ENCODE data around the gene NR2C1. TPM values are rescaled to one million over a fixed set of nuclear protein-coding genes. Genes with fewer than 3 reads are reported as not detected.

NR2C1 gene
- total RNA-seq, 2 experiments from 2014 or later: 42.8 to 43.4 TPM

GRCh38 chr12:94990222-94990621 lies 83.2 kb downstream of the NR2C1 start:
- H3K27ac ChIP-seq (ENCODE audit: low read depth, low read length, poor library complexity, severe bottlenecking): no peak overlapping the region
- H3K79me2 ChIP-seq (ENCODE audit: insufficient read depth, low read depth, low read length): peaks cover 12% of the 10 kb centered on the region; the same call in 1 of the 2 replicates
- intact Hi-C loops (cut with micrococcal nuclease; ENCODE audit: unreplicated experiment): no loop called here
- DNase-seq (ENCODE audit: low spot score): no peak
- TF ChIP-seq EZH2phosphoT487 (IDR thresholded peaks at IDR 0.05; ENCODE audit: borderline replicate concordance, low read depth, low read length) (no peak), CTCF (conservative IDR thresholded peaks at IDR 0.05; ENCODE audit: low read length) (no peak)
- ChIA-PET CTCF (ENCODE audit: unreplicated experiment) (interaction anchor here (0.6 to 1.4 kb wide), 2 partner anchors 17 to 22 kb away, joined by 3 to 5 read pairs; no protein-coding TSS in a partner anchor), POLR2A (interaction anchor here (0.9 to 3.5 kb wide), 8 partner anchors 8 to 44 kb away, joined by 3 to 27 read pairs (median 6); partner anchors contain the start of gene NDUFA12)
- peaks cover 64% of the 10 kb centered on the region for H3K36me3 ChIP-seq (ENCODE audit: insufficient read depth, low read length)
- H3K9me2 ChIP-seq (ENCODE audit: insufficient read depth, low read length): no peaks in the 10 kb centered on the region
- no peak overlapping the region for H3K4me3 ChIP-seq (ENCODE audit: low read depth, low read length, poor library complexity, severe bottlenecking)
- no TSS peak for BruUV-seq (replicated peaks)
- peaks cover 26% of the 10 kb centered on the region for H3K4me1 ChIP-seq (ENCODE audit: insufficient read depth, low read length, poor library complexity, severe bottlenecking)
- H2AFZ ChIP-seq (ENCODE audit: low read length): no peak overlapping the region
- H3K9me3 ChIP-seq (ENCODE audit: low read length): no peaks in the 10 kb centered on the region
- no peak overlapping the region for H3K4me2 ChIP-seq (ENCODE audit: low read length)
- H4K20me1 ChIP-seq (ENCODE audit: insufficient read depth, low read length): 0 out of 2 replicates have a peak, but pooled peaks cover 3% of the 10 kb centered on the region

DNA sequence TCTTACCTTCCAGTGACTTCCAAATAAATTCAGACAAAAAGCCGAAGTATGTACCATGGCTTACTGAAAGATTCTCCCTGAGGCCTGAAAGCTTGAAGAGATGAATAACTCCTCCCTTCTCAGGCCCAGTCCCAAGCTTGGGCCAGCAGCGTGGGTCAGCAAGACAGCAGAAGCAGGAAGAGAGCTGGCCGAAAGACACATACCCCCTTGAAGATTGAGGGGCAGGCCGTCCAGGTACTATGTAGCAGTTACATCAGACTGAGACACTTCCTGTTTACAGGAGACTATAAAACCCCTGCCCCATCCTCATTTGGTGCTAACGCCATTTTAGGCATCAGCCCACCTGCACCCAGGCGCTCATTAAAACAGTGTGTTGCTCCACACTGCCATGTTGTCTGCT lies 84.9 kb downstream of the NR2C1 start:
- Histone ChIP-seq H3K36me3 (ENCODE audit: insufficient read depth, low read length) (peaks cover 58% of the 10 kb centered on the region), H4K20me1 (ENCODE audit: insufficient read depth, low read length) (0 out of 2 replicates have a peak, but pooled peaks cover 3% of the 10 kb centered on the region), H3K4me2 (ENCODE audit: low read length) (peak overlapping the region; percentile 12), H3K9me3 (ENCODE audit: low read length) (no peaks in the 10 kb centered on the region), H3K9me2 (ENCODE audit: insufficient read depth, low read length) (no peaks in the 10 kb centered on the region), H2AFZ (ENCODE audit: low read length) (no peak overlapping the region), H3K4me3 (ENCODE audit: low read depth, low read length, poor library complexity, severe bottlenecking) (no peak overlapping the region), H3K4me1 (ENCODE audit: insufficient read depth, low read length, poor library complexity, severe bottlenecking) (peaks cover 26% of the 10 kb centered on the region), H3K79me2 (ENCODE audit: insufficient read depth, low read depth, low read length) (peaks cover 9% of the 10 kb centered on the region; the same call in 1 of the 2 replicates), H3K27ac (ENCODE audit: low read depth, low read length, poor library complexity, severe bottlenecking) (peak overlapping the region; percentile 20)
- DNase-seq (ENCODE audit: low spot score): peak; percentile 16
- intact Hi-C loops (cut with micrococcal nuclease; ENCODE audit: unreplicated experiment): no loop called here
- TF ChIP-seq EZH2phosphoT487 (IDR thresholded peaks at IDR 0.05; ENCODE audit: borderline replicate concordance, low read depth, low read length): no peak
- no peak for TF ChIP-seq CTCF (conservative IDR thresholded peaks at IDR 0.05; ENCODE audit: low read length)
- ChIA-PET CTCF (ENCODE audit: unreplicated experiment) (no interaction called here), POLR2A (interaction anchor here (0.6 to 3.5 kb wide), 3 partner anchors 10 to 58 kb away, joined by 3 to 27 read pairs (median 3); partner anchors contain the start of gene NDUFA12)
- no TSS peak for BruUV-seq (replicated peaks)

GRCh38 chr12:94987801-94988200 lies 85.6 kb downstream of the NR2C1 start:
- no peak for DNase-seq (ENCODE audit: low spot score)
- H3K4me3 ChIP-seq (ENCODE audit: low read depth, low read length, poor library complexity, severe bottlenecking): no peak overlapping the region
- BruUV-seq (replicated peaks): no TSS peak

More at GRCh38 chr12:94987801-94988200, 85.6 kb downstream of the NR2C1 start:
- Histone ChIP-seq H2AFZ (ENCODE audit: low read length) (no peak overlapping the region), H3K9me3 (ENCODE audit: low read length) (no peaks in the 10 kb centered on the region), H3K4me2 (ENCODE audit: low read length) (no peak overlapping the region), H3K36me3 (ENCODE audit: insufficient read depth, low read length) (peaks cover 61% of the 10 kb centered on the region), H3K9me2 (ENCODE audit: insufficient read depth, low read length) (no peaks in the 10 kb centered on the region), H3K79me2 (ENCODE audit: insufficient read depth, low read depth, low read length) (peaks cover 9% of the 10 kb centered on the region; the same call in 1 of the 2 replicates), H4K20me1 (ENCODE audit: insufficient read depth, low read length) (0 out of 2 replicates have a peak, but pooled peaks cover 3% of the 10 kb centered on the region), H3K27ac (ENCODE audit: low read depth, low read length, poor library complexity, severe bottlenecking) (peak overlapping the region; percentile 20), H3K4me1 (ENCODE audit: insufficient read depth, low read length, poor library complexity, severe bottlenecking) (peaks cover 26% of the 10 kb centered on the region)
- intact Hi-C loops (cut with micrococcal nuclease; ENCODE audit: unreplicated experiment): no loop called here
- no peak for TF ChIP-seq EZH2phosphoT487 (IDR thresholded peaks at IDR 0.05; ENCODE audit: borderline replicate concordance, low read depth, low read length)
- no peak for TF ChIP-seq CTCF (conservative IDR thresholded peaks at IDR 0.05; ENCODE audit: low read length)
- ChIA-PET POLR2A (interaction anchor here (0.6 kb wide), 1 partner anchor 58 kb away, joined by 3 read pairs; no protein-coding TSS in a partner anchor), CTCF (ENCODE audit: unreplicated experiment) (no interaction called here)
